H54 (cell line): ENCODE results near the gene PLD1.

Source experiments
- DNase-seq: peaks from one replicate; pipeline ENCODE4 v3.0.0; 2011; ENCODE audit warnings: low spot score, mixed read lengths; ENCODE audit not compliant: insufficient read length
- FAIRE-seq: peaks from 3 replicates; lab custom pipeline; 2011; peaks lifted over from hg19 to GRCh38; lab: Jason Lieb, UNC
- POLR2A ChIP-seq: IDR thresholded peaks from 2 replicates; pipeline ENCODE4 v1.6.1; 2011; ENCODE audit warnings: low read depth, mild to moderate bottlenecking, low read length

Gene PLD1

DNA sequence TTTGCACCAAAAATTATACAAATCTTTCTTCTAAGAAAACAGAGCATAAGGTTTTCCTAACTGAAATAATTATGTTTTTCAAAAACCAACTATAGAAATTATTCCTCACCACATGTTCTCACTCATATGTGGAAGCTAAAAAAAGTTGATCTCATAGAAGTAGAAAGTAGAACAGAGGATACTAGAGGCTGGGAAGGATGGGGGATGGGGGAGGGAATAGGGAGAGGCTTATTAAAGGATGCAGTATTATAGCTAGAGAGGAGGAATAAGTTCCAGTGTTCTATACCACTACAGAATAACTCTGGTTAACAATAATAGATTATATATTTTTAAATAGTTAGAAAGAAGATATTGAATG lies 20.2 kb upstream of the PLD1 start:
- FAIRE-seq (no peak), DNase-seq (no peak)
- no peak for TF ChIP-seq POLR2A

DNA sequence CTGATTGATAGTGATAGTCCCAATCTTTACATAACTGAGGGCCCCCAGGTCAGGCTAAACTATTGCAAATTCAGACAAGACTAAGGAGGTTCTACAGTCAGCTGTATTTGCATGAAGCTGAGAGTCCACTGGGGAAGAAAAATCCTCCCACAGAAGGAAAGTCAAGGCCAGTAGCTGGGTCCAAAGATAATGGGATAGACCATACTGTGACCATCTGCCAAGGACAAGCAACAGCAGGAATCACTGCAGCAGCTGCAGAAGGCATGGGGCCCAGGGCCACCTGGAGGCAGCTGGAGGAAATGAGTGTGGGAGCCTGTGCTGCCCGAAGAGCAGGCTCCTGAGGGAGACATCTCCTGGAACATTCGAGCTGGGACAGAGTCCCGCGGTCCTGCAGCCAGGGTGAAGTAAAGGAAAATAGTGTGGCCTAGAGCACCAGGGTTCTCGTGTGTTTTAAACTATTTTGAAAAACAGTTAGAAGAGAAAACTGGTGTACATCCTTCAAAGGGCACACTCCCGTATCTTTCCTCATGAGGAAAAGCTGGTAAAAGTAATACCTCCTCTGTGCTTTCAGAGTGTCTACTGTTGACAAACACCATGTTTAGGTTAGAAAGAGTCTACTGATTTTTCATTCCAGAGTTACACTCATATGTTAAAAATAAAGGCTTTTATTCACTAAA lies 19.7 kb upstream of the PLD1 start:
- TF ChIP-seq POLR2A, result no peak
- peak; percentile 93 for FAIRE-seq
- peak; percentile 31 for DNase-seq

DNA sequence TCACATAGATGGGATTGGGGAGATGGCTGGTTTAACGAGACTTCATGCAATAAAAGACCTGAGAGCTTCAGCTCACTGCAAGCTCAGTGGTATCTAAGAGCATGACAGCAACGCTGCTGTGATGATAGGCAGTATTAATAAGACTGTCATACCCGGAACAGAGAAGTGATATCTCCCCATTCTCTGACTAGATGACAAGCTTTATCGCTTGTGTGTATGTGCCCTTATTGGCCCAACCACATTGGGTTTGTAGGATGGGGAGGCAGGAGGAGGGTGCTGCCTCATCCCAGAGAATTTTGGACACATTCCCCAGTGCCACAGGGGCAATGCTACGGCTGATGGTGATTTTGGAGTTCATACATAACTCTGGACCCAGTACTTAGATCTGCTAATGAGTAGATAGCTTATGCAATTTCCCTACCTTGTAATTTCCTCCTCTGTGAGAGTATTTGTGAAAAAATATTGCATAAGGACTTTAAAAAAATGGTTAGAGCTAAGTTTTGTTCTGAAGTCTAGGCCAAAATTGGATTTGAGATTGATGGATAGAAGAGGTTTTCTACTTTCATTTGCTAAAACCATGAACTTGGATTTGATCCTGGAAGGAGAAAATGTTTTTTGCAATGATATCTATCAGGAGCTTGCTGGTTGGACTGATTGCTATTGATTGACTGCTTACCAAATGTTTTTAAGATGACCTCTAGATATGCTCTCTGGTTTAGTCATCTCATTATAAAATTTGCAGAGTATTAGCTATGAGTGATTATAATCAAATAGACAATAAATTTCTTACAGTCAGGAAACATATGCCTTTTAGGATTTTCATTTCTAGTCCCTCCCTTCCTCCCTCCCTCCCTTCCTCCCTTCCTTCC lies 18.9 kb upstream of the PLD1 start:
- FAIRE-seq (no peak), DNase-seq (no peak)
- no peak for TF ChIP-seq POLR2A

DNA sequence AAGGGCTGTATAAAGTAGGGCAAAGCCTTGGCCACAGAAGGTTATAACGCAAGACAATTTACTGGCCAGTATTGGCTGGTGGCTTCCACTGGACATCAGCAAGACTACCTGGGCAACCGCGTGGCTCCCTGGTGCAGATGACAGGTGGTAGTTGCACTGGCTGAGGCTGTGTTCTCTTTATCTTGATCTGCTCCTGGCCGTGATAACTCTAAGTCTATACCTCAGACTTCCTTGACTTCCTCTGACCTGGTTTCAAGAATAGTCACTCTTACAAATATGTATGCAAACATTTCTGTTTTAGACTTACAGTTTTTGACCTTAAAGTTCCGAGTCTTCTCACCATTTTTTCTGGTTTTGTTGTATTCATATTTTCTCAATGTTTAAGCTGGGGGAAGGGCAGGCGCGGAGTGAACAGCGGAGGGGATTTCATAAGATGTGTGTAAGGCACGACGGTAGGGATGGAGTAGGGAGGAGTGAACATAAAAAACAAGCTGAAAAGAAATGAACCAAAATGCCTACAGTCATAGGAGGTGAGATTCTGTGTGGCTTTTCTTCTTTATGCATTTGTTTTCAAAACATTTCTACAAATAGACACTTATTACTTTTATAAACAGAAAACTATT lies 17.7 kb upstream of the PLD1 start:
- no peak for FAIRE-seq

DNA sequence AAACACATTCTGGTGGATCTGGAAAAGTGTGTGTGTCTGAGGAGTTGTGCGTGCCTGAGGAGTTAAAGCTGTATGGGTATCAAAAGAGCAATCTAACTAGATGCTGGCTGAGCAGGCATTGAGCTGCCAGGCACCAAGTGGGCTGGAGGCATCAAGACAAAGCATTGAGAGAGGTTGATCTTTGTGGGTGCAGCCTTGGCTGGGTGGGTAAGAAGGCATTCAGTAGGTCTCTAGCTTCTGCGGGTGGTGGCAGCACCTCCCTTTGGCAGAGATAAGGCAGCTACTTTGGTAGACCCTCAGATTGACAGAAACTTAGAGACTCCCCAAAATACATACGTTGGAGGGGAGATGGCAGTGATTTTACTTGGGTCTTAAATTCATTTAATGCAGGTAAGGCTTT lies 17.1 kb upstream of the PLD1 start:
- FAIRE-seq (no peak), DNase-seq (no peak)
- no peak for TF ChIP-seq POLR2A

More for the DNA sequence above, 17.7 kb upstream of the PLD1 start:
- DNase-seq, result no peak
- no peak for TF ChIP-seq POLR2A

DNA sequence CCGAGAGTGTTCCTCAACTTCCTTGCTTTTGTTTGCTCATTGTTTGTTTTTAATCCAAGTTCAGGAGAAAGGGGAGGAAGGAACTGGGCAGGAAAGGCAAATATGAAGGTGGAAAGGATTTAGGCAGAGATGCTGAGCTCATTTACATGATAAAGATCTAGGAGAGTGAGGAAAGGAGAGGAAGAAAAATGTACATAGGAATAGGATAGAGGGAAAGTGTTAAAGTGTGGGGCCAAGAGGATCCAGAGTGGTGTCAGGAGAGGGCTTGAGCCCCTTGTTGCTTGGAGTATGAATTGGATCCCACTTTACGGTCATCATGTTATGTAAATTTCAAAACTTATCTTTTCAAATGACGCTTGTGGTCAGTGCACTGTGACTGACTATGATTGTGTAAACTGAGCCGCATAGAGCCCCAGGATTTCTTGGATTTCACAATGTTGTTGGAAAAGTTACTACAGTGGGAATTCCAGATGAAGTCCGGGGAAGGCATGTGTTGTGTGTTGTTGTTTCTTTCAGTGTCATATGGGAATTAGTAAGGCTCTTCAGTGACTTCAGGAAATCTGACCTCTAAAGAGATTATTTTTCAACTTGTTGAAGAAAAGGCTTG lies 15.0 kb upstream of the PLD1 start:
- FAIRE-seq (no peak), DNase-seq (no peak)
- no peak for TF ChIP-seq POLR2A

DNA sequence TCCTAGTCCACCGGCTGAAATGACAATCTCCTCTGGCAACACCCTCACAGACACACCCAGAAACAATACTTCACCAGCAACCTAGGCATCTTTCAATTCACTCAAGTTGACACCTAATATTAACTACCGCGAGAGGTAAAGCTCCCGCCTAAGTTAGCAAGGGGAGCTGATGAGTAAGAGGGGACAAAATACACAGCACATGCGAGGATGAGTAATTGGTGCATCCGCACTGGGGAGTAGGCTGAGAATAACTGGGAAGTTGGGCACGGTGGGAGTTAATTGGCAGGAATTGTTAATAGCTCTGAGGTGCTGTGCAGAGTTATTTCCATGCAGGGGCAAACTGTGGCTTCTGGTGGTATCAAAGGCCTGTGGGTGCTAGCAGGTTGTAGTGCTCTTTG lies 14.5 kb upstream of the PLD1 start:
- DNase-seq (peak; percentile 37), FAIRE-seq (peak; percentile 67)
- no peak for TF ChIP-seq POLR2A

DNA sequence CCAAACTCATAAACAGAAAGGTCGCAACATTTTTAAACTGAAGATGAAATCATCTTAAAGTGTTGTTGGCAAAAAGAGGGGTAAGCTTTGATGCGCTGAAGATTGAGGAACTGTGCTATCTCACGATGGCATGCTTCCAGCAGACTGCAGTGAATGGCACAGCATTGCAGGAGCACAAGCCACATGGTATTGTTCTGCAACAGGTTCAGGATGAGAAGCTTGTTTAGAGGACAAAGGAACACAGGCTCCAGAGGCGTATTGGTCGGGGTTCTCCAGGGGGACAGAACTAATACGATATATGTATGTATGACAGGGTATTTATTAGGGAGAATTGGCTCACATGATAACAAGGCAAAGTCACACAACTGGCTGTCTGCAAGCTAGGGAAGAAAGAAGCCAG lies 13.8 kb upstream of the PLD1 start:
- no peak for TF ChIP-seq POLR2A
- no peak for DNase-seq
- no peak for FAIRE-seq

DNA sequence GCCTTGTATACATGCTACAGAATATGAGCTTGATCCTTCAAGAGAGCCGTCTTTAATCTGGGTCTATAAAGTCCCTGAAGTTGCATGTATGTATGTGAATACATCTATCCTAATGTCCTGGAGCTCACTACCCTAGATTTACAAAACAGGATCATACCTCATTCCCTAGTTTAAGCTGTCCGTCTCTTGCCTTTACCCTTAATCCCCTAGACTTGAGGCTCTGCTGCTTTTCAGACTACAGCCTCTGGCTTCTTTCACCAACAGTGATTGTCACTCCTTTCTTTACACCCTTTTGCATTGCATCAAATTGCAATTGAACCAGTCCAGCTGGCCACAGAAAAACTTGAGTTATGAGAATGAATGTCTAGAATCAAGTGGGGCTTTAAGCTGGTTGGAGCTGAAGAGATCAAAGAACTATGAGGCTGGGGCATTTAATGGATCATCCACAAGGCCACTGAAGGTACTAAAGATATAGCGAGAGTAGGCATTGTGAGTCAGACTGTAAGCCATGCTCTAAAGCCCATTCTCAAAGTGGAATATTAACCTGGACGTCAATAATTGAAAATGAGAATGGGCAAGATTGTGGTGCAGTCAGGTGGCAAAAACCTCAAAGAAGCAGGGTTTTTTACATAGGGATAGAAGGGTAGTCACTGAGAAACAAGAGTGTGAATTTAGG lies 12.3 kb upstream of the PLD1 start:
- DNase-seq (no peak), FAIRE-seq (no peak)
- no peak for TF ChIP-seq POLR2A

DNA sequence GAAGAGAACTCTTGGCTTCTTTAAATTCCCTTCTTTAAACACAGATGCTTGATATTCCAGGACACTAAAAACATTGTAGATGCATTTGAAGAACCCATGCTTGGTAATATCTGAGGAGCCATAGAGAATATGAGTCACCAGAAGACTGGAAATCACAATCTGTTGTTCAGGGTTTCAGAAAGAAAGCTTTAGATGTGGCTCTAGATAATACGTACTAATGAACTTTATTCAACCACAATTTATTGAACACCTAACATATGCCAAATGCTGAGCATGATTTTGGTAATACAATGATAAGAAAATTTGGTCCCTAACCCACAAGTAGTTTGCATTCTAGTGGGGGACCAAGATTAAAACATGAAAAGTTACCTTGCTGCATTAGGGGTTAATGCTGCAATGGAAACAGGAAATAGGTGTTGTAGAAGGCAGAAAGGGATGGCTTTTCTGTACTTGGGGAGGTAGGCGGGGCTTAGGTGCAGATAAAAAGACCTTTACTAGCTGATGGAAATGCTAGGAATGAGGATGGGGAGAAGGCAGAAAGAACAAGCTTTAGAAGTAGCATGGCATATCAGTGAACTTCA lies 11.6 kb upstream of the PLD1 start:
- FAIRE-seq (no peak), DNase-seq (no peak)
- TF ChIP-seq POLR2A, result no peak

DNA sequence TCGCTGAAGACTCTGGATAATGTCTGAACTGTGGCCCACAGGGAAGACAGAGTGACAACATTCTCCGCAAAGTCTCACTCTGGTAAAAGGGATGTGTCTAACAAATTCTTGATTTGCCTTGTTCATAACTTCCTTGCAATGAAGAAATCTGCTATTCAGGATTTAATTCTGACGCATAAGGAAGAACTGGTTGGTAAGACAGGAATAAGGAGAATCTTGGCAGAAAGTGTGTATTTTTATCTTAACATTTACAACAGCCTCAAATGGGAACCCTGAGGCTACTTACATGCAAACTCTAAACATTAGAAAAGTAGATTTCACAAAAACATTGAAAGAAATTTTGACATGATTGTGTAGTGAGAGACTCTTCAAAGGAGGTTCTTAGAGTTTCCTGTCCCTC lies 10.8 kb upstream of the PLD1 start:
- no peak for TF ChIP-seq POLR2A
- FAIRE-seq (no peak), DNase-seq (no peak)

DNA sequence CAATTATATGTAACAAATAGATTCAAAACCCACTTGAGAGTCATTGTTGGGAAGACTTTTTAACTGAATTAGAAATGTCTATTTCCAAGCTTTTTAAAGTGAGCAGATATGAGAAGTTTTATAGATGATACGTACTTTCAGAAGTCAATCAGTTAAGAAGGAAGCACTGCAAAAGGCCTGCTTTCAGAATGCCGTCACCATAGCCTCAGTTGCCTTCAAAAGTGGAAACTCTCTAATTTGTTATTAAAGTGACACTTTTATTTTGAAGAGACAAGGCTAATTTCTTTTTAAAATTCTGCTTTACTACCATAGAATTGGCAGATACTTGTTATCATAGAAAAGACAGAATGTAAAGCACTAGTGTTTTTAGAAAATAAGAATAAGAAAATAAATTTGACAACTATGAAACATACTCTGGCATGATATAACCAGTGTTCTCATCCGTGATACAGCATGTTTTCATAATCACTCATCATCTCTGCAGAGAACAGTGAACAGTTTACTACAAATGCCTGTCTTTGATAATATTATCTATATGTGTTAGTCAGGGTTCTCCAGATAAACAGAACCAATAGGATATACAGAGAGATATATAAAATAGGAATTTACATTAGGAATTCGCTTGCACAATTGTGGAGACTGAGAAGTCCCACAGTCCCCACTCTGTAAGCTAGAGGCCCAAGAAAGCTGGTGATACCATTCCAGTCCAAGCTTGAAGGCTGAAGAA lies 7.0 kb upstream of the PLD1 start:
- TF ChIP-seq POLR2A, result no peak
- FAIRE-seq (no peak), DNase-seq (no peak)
